ENCODE results near the gene LUC7L.

DNA sequence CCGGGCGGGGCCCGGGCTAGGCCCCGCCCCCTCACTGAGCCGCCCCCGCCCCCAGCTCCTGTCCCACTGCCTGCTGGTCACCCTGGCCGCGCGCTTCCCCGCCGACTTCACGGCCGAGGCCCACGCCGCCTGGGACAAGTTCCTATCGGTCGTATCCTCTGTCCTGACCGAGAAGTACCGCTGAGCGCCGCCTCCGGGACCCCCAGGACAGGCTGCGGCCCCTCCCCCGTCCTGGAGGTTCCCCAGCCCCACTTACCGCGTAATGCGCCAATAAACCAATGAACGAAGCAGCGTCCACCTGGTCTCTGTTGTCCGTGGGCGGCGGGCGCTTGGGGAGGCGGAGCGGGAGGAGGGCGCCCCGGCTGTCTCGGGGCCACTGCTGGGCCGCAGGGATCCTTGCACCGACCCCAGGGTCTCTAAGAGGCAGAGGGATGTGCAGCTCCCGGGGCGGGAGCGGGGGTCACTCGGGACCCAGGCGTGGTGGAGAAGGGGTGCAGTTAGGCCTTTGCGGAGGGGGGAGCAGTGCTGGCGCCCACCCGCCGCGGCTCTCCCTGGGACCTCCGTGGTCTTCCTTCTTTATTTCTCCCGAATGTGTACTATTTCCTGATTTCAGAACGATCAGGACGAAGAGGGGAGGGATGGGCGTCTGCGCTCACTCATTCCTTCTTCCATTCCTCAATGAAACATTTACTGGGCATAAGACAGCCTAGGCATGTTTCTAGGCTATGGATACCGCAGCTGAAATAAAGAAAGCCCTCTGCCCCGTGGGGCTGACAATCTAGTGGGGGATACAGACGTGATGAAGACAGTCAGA lies 74.8 kb downstream of the LUC7L start:
- TF ChIP-seq, protein P1, sequence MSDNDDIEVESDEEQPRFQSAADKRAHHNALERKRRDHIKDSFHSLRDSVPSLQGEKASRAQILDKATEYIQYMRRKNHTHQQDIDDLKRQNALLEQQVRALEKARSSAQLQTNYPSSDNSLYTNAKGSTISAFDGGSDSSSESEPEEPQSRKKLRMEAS (IDR thresholded peaks at IDR 0.05), result no peak
- TF ChIP-seq, protein P2, sequence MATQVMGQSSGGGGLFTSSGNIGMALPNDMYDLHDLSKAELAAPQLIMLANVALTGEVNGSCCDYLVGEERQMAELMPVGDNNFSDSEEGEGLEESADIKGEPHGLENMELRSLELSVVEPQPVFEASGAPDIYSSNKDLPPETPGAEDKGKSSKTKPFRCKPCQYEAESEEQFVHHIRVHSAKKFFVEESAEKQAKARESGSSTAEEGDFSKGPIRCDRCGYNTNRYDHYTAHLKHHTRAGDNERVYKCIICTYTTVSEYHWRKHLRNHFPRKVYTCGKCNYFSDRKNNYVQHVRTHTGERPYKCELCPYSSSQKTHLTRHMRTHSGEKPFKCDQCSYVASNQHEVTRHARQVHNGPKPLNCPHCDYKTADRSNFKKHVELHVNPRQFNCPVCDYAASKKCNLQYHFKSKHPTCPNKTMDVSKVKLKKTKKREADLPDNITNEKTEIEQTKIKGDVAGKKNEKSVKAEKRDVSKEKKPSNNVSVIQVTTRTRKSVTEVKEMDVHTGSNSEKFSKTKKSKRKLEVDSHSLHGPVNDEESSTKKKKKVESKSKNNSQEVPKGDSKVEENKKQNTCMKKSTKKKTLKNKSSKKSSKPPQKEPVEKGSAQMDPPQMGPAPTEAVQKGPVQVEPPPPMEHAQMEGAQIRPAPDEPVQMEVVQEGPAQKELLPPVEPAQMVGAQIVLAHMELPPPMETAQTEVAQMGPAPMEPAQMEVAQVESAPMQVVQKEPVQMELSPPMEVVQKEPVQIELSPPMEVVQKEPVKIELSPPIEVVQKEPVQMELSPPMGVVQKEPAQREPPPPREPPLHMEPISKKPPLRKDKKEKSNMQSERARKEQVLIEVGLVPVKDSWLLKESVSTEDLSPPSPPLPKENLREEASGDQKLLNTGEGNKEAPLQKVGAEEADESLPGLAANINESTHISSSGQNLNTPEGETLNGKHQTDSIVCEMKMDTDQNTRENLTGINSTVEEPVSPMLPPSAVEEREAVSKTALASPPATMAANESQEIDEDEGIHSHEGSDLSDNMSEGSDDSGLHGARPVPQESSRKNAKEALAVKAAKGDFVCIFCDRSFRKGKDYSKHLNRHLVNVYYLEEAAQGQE (IDR thresholded peaks at IDR 0.05), result no peak
- no peak for TF ChIP-seq CBX8 (IDR thresholded peaks at IDR 0.05)
- TF ChIP-seq, protein P3, sequence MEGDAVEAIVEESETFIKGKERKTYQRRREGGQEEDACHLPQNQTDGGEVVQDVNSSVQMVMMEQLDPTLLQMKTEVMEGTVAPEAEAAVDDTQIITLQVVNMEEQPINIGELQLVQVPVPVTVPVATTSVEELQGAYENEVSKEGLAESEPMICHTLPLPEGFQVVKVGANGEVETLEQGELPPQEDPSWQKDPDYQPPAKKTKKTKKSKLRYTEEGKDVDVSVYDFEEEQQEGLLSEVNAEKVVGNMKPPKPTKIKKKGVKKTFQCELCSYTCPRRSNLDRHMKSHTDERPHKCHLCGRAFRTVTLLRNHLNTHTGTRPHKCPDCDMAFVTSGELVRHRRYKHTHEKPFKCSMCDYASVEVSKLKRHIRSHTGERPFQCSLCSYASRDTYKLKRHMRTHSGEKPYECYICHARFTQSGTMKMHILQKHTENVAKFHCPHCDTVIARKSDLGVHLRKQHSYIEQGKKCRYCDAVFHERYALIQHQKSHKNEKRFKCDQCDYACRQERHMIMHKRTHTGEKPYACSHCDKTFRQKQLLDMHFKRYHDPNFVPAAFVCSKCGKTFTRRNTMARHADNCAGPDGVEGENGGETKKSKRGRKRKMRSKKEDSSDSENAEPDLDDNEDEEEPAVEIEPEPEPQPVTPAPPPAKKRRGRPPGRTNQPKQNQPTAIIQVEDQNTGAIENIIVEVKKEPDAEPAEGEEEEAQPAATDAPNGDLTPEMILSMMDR (IDR thresholded peaks at IDR 0.05), result no peak
- TF ChIP-seq RFX5 (IDR thresholded peaks at IDR 0.05), result no peak
- no peak for TF ChIP-seq POLR2A (IDR thresholded peaks at IDR 0.05; ENCODE audit: low read length)
- TF ChIP-seq, protein P4, sequence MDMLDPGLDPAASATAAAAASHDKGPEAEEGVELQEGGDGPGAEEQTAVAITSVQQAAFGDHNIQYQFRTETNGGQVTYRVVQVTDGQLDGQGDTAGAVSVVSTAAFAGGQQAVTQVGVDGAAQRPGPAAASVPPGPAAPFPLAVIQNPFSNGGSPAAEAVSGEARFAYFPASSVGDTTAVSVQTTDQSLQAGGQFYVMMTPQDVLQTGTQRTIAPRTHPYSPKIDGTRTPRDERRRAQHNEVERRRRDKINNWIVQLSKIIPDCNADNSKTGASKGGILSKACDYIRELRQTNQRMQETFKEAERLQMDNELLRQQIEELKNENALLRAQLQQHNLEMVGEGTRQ (IDR thresholded peaks at IDR 0.05), result no peak
- no peak for TF ChIP-seq POLR2AphosphoS2 (conservative IDR thresholded peaks at IDR 0.05; ENCODE audit: low read length)
- TF ChIP-seq EP300 (IDR thresholded peaks at IDR 0.05), result no peak
- TF ChIP-seq, protein P5, sequence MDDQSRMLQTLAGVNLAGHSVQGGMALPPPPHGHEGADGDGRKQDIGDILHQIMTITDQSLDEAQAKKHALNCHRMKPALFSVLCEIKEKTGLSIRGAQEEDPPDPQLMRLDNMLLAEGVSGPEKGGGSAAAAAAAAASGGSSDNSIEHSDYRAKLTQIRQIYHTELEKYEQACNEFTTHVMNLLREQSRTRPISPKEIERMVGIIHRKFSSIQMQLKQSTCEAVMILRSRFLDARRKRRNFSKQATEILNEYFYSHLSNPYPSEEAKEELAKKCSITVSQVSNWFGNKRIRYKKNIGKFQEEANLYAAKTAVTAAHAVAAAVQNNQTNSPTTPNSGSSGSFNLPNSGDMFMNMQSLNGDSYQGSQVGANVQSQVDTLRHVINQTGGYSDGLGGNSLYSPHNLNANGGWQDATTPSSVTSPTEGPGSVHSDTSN (IDR thresholded peaks at IDR 0.05), result no peak
- TF ChIP-seq CHD4 (IDR thresholded peaks at IDR 0.05; ENCODE audit: borderline replicate concordance), result no peak
- TF ChIP-seq, protein P6, sequence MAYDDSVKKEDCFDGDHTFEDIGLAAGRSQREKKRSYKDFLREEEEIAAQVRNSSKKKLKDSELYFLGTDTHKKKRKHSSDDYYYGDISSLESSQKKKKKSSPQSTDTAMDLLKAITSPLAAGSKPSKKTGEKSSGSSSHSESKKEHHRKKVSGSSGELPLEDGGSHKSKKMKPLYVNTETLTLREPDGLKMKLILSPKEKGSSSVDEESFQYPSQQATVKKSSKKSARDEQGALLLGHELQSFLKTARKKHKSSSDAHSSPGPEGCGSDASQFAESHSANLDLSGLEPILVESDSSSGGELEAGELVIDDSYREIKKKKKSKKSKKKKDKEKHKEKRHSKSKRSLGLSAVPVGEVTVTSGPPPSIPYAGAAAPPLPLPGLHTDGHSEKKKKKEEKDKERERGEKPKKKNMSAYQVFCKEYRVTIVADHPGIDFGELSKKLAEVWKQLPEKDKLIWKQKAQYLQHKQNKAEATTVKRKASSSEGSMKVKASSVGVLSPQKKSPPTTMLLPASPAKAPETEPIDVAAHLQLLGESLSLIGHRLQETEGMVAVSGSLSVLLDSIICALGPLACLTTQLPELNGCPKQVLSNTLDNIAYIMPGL (CRISPR knock-in tag; IDR thresholded peaks at IDR 0.05; ENCODE audit: borderline replicate concordance), result no peak
